Activated CD4-positive, alpha-beta T cell treated with anti-CD3 and anti-CD28 coated beads for 24 hours (primary cell): ENCODE measurements around the gene METTL21C.

ENCODE experiments used
- DNase-seq, 2 donors: peaks; one replicate each; pipeline ENCODE4 v3.0.0-alpha.2; 2020; ENCODE audit warnings: low read depth in 2 of 2

METTL21C gene

DNA sequence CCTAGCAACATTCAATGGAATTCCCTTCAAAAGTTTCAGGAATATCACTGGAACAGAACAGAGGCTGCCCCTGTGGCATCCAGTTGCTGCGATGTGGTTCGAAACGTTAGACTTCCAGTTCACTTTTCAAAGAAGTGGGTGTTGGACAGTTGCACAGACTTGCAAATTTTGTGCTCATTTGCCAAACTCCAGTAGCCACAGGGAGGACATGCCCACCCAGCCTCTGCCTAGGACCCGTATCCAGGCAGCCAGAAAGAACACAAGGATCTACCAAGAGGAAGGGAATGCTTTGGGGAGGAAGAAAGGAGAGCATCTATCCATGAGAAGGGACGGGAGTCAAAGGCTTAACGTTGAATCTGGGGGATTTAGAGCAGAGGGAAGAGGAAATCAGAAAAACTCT lies at the start of gene METTL21C:
TSS of gene METTL21C (minus strand) at position 108 of the 400 bp plus-strand sequence. CDS start 546 bp downstream, outside the sequence.
- DNase-seq: no peak

DNA sequence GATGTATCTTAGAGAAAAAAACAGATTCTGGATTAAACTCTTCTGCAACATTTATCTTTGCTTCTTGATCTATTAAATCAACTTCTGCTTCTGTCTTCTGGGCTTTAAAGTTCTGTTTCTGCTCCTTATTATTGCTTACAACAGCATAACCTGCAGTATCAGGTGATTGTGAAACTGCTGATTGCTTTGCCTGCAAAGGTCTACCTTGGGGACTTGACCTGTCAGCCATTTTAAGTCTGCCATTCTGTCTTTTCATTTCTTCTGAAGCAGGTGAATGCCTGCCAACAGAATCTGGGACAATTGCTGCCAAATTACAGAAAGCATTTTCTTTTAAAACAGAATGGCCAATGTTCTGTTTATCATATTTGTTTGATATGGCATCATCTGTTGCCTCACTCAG lies 47.7 kb upstream of the METTL21C start:
- DNase-seq: no peak

DNA sequence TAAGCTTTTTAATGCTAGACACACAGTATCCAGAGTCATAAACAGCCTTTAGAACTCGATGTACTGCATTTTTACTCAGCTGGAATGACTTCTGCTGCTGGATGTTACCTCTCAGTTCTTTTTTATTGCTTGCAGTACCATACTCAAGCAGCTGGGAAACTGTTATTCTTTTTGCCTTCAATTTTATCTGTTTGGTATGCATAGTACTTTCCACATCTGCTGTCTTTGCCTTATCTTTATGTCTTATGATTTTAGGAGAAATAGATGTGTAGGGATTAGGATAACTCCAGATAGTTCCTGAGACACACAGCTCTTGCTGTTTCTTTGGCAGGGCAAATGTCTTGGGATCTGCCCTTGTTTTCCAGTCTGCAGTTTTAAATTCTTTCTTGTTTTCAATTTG lies 47.3 kb upstream of the METTL21C start:
- DNase-seq: no peak

DNA sequence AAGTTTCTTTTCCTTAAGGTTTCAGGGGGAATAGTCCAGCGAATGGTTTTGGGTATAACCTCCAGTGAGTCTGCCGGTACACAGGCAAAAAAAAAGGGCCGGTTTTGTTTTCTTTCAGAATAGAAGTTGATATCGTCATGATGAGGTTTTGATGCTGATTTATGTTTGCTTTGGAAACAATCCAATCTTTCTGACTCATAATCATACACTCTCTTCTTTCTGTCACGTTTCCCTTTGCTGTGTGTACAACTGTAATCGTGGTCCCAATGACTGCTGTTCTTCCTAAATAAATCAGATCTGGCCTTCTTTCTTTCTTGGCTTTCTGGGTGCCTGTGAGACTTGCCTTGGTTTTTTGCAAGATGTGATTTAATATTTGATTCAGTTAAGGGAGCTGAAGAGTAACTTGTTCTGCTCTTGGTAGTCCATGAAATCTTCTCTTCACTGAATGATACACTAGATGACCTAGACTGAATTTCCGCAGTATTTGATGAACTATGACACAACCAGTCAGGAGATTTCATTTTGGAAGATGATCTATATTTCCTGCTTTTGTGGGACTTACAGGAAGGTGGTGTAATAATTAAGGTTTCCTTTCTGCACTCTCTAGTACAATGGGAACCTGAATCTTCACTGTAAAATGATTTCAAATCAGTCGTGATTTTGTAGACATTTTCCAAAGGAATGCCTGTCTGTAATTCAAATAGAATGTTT lies 34.9 kb upstream of the METTL21C start:
- DNase-seq: no peak

DNA sequence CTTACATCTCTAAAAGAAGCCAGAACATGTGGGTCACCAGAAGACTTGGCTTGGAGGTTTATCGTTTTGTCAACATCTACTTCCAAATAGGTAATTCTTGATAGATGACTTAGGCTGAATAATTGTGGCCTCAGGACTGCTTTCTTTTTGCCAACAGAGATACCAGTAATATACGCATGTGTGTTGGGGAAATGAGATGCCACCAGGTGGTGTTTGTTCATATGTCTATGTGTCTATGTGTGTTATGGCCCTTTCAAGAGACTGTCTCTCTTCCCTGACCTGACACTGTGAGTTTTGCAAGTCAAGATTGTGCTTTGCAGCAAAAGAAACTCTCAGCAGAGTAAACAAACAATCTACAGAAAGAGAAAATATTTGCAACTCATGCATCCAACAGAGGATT lies 31.6 kb upstream of the METTL21C start:
- no peak for DNase-seq

DNA sequence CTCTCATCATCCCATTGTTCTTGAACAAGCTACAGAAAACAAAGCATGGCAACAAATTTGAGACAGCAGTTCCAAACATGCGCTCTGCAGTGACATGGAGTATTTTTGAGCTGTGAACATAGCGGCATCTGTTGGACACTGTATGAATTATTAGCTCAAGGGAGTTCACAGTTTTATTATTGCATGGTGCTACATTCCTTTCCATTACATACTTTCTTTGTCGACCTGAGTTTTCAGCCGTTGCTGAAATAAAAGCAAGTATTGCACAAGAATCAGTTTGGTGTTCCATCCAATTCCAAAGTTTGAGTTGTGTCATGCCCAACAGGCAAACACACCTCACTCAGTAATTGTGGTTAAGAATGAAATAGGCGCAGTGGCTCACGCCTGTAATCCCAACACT lies 30.1 kb upstream of the METTL21C start:
- no peak for DNase-seq

DNA sequence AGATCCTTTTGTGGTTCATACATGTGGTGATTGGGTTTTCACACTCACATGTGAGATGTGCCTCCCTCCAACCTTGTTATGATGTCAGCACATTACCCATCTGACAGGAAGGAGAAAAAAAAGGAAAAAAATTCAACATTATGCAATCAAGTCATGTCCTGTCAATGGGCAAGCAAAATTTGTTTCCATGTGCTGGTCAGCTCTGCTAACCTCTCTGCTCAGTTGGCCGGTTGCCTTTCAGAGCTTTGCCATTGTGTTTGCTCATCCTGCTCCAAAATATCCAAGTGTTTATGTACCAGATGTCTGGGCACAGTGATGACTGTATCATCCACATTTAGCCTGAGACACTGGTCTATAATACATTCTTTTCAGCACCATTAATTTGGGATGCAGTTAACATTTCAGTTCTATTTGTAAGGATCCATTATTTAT lies 27.0 kb upstream of the METTL21C start:
- no peak for DNase-seq

DNA sequence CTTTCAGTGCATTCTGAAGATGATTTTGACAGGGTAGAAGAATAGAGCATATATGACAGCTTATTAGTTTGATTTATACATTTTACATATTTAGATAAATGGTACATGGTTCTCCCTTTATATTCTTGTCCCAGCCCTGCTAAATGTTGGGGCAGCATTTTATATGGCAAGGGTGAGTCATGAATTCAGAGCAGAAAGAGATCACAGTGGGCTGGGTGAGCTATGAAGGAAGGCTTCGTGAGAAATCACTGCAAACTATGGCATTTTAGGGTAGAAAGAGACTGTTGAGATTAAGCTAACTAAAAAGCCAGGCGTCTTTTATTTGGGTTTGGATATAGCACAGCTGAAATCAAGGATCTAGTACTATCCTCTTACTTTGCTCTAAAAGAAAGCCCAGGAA lies 23.9 kb upstream of the METTL21C start:
- DNase-seq: no peak

DNA sequence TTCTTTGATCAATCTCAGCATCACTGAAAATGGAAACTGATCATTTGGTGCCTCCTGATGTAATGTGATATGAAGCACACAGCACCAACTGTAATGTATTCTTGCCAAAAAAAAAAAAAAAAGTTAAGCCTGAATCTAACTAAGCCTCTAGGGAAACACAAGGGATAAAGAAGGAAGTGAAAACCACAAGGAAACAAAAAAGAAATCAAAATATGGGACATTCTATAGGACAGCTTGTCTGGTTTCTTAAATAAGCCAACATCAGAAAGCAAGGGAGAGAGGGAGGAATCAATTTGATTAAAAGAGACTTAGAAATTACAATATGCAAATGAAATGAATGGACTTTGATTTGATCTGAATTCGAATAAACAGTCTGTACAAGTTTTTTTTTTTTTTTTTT lies 20.6 kb upstream of the METTL21C start:
- DNase-seq: no peak

DNA sequence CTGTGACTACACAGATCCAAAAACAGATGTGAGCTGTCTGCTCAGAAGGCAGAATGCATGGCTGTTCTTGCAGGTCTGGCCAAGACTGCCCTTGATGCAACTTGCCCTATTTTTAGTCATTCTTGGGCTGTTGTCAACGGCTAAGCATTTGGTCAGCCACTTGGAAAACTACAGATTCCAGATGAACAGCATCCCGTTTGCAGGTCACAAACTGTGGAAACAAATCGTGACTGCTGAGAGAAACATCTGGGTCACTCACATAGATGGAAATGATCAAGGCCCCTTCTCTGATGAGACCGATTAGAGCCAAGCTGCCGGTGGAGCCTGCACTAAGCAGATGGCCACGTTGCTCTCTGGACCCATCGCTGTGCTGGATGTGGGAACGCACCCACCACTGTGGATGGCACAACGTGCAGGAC lies 15.4 kb upstream of the METTL21C start:
- no peak for DNase-seq

DNA sequence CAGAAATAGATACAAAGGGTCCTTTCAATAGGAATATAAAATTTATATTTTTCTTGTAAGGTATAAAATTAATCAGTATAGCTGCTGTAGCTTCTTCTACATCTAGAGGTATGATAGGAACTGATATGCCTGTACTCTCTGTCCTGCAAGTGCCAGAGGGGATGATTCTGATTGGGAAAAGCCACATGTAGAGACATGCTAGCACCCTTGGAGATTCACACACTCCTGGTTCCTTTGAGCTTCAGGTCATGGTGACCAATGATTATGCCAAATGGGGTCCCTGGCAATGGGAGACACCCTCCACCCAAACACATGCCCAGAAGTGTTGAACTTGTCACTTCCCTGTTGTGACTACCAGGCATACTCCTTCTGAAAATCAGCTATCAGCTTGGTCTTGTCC lies 14.7 kb upstream of the METTL21C start:
- DNase-seq: no peak

DNA sequence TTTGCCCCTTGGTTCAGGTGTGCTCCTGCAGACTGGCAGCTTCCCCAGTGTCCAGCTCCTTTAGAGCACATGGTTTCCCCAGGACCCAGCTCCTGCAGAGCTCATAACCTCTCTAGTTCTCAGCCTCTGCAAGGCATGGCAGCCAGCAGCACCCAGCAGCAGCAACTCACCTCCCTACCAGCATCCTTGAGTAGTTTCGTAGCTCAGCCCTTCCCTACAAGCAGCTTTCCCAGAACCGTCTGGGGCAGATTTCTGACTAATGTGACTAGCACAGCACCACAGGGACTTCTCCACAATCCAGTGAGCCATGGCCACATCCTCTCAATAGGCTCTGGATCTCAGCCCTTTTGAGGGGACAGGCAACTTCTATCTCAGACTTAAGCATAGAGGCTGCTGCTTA lies 14.1 kb upstream of the METTL21C start:
- DNase-seq: no peak

DNA sequence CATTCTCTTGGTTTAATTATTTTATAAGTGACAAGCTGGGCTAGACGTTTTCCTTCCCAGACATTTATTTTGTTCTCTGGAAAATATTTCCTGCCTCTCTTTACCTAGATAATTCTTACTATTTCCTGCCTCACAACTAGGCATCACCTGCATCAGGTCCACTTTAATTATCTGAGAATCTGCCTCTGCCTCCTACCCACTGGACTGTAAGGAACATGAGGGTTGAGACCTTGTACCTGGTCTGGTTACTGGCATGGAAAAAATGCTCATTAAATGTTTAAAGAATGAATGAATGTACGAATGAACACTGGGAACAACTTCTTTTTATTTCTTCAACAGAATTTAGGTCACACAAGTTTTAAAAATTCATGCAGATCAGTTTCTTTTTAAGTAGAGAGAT lies 13.4 kb upstream of the METTL21C start:
- DNase-seq: no peak

DNA sequence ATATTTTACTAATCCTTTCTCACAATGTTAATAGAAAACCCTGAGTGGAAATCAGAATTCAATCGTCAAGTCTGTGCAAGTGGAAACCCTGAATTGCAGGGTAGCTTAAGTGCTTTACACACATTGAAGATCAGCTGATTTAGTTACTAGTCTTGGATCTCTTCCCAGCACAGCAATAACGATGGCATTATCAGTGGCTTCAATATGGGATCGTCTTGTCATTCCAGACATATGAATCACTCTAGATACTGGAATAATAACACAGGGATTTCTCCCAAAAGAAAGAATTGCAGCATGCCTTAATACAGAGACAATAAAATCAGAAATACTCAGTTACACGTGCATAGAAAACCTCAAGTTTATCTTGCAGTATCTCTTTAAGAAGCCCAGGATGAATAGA lies 12.6 kb upstream of the METTL21C start:
- no peak for DNase-seq

DNA sequence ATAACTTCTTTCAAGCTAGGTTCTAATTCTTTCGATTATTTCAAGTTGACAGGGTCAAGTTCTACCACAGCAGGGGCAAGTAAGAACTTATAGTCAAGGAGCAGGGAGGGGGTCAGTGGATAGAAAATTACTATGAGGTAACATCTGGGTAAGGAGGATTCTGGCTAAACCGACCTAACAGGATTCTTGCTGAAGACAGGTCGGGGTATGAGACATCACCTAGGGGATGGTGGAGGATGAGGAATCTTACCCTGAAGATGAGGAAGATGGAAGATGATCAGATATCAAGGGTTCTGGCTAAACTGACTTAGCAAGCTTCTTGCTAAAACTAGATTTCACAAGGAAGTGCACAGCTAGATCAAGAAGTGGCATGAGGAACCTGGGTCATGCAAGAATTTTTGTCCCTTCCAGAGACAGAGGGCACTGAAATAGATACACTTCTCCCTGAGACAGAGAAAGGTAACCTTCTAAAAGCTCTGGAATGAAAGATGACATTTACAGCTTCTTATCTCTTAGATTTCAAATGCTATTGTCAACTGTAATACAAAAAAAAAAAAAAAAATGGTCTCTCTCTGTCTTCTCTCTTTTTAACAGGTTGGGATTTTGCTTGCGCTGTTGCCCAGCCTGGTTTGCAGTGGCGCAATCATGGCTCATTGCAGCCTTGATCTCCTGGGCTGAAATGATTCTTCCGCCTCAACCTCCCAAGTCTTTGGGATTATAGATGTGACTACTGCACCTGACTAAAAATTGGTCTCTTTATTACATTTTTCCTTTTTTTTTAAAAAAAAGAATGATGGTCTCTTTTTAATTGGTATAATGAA lies 9.6 kb upstream of the METTL21C start:
- no peak for DNase-seq

DNA sequence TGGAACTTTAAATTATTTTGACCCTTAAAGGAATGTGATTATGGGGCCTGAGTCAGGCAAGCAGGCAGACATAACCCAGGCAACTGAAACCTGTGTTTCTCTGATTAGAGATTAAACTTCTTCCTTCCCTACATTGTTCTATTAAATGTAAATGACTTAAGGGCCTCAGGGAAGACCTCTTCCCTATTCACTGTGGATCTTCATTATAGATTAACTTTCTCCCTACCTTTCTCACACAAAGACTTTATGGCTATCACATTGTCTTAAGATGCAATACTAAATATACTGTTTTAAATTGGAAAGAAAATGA lies 8.8 kb upstream of the METTL21C start:
- DNase-seq: no peak

DNA sequence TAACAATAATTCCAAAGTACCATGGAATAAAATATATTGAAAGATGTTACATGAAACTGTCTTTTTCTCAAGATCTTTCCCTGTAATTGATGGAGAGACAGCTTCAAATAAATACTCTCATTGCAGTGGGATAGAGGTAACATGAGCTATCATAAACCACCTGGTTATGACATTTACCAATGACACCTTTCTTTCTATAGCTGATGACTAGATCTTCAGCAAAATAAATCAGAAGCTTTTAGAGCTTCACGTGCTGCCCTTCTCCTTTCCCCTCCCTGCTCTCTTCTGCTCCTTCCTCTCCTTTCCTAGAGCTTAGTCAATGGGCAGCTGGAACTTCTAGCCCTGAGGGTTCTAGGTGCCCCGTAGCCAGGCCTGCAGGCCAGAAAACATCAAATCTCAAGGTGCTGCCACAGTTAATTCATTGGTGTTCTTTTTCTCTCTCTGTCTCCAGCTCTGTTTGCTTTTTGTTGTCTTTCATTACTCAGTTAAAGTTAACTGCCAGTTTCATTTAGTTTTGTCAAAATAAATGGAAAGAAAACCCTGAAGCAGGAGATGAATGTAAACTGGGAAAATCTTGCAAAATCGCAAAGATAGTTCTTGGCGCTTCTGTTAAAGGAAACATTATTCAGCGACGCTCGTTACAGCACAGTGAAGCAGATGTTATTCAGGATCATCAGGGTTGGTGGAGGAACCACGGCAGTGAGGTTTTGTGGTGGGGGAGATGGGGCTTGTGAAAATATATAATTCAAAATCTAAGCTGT lies 8.3 kb upstream of the METTL21C start:
- no peak for DNase-seq

DNA sequence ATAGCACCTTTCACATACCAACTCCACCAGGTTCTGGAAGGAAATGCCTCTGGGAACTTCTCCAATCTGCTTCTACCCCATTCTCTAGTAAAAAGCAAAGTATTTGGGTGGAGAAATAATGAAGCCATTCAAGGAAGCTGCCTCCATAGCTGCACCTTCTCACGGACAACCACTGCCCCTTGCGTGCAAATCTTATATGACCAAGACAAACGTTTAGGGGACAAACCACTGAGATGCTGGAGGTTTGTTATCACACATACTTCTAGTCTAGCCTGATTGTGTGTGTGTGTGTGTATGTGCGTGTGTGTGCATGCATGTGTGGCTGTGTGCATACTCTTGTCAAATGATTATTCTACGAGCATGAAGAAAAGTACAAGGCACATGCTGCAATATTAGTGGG lies 6.5 kb upstream of the METTL21C start:
- no peak for DNase-seq

DNA sequence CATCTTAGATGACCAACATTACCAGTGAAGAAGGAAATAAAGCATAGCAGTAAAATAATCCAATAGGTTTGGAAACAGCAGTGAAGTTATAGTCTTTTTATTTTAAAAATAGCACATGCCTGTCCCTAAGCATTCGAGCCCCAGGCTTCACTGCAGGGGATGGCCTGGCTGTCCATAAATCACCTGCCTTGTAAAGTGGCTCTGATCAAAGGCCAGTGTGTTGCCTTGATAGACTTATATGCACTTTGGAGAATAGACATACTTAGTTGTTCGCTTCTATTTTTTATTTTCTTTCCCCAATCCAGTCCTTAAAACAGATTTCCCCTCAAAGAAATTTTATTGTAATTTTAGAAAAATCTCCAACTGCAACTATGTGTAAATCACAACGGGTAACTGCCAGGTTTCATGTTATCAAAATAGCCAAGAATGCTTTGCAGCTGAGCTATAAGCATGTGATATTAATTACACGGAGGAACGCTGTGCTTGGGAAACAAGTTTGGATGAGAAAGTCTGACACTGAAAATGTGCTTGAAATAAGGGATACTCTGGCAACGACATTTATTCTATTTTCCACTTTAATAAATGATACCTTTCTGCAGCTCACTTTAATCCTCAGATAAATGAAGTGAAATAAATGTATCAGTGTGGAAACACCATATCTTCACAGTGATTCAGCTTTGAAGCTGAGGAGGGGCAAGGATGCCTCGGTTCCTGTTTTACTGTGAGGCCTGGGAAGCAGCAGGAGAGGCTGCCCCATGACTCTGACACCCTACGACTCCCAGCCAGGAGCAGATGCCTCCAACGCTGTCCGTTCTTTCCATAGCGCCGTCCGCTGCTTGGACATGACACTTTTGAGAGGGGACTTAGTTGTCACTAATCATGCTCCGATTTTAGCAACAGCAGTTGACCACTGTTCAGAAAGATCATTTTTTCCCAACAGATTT lies 5.5 kb upstream of the METTL21C start:
- DNase-seq: no peak

DNA sequence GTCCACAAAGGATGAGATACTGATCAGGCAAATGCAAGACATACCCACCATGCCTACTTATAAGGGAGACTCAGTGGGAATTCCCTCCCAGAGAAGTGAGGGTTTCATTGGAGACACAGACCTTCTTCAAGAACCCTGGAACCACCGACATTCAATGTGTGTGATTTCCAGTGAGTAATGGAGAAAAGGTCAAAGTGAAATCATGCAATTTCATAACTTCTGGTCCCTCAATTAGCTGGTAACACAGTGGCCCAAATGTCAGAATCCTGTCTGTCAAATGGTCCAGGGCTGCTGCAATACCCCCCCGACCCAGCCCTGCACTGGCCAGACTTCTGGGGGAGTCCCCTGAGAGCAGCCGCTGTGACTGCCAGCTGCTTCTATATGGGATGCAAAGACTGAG lies 4.7 kb upstream of the METTL21C start:
- DNase-seq: no peak

DNA sequence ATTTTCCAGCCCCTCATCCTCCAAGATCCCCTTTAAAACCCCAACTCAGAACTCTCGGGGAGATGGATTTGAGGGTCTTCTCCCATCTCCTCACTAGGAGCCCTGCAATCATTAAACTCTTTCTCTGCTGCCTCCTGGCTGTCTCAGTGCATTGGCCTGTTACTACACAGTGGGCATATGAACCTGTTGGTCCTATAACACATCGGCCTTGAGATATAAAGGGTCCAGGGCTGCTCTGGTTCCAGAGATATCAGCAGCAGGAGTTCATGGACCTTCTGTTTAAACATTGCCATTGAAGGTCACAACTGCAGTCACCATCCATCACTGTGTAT lies 3.8 kb upstream of the METTL21C start:
- no peak for DNase-seq
